Panc1 (cell line): ENCODE results near the gene RANGAP1. TPM values are rescaled to one million over a fixed set of nuclear protein-coding genes. Genes with fewer than 3 reads are reported as not detected.

Experiments
- ATAC-seq: fragments of 200-7000 bp; cut with Tn5 transposase; 2 replicates; pipeline ENCODE4 v1.9.1; 2020; ENCODE audit warnings: mild to moderate bottlenecking, moderate library complexity
- BruUV-seq: library from RNA; stranded (reverse); fragments of 400-500 nt; replicated peaks from 2 replicates; lab custom pipeline; 2021; lab: Mats Ljungman, UMichigan
- CTCF ChIA-PET: fragments of 300-600 bp; sonication (Branson Sonifier 250); formaldehyde crosslinking; loops from one replicate; lab custom pipeline; 2022; ENCODE audit warnings: antibody characterized with exemption; lab: Charles Lee
- POLR2A ChIA-PET: fragments of 300-600 bp; sonication (Branson Sonifier 250); formaldehyde crosslinking; loops from one replicate; lab custom pipeline; 2022; ENCODE audit warnings: antibody characterized with exemption; lab: Charles Lee
- DNase-seq: peaks from one replicate; pipeline ENCODE4 v3.0.0-alpha.2; 2010; ENCODE audit warnings: low read depth, low spot score
- H3K27ac ChIP-seq: 2 replicates; pipeline ENCODE4 v1.5.1; 2011; ENCODE audit warnings: mild to moderate bottlenecking, low read length, inconsistent platforms
- H3K27me3 ChIP-seq: fragments of 200-500 bp; sonication (Bioruptor generic); 2 replicates; pipeline ENCODE4 v1.6.0; 2014; ENCODE audit warnings: low read length, inconsistent platforms; ENCODE audit not compliant: control insufficient read depth, insufficient read depth
- H3K36me3 ChIP-seq: fragments of 200-500 bp; sonication (Bioruptor generic); 2 replicates; pipeline ENCODE4 v1.5.1; 2014; ENCODE audit warnings: inconsistent platforms, mild to moderate bottlenecking, low read length, moderate library complexity; ENCODE audit not compliant: control insufficient read depth, insufficient read depth
- H3K4me1 ChIP-seq: 2 replicates; pipeline ENCODE4 v1.5.1; 2011; ENCODE audit warnings: inconsistent platforms, mild to moderate bottlenecking, low read length, moderate library complexity; ENCODE audit not compliant: control insufficient read depth, insufficient read depth
- H3K4me3 ChIP-seq, 2 experiments: 2 replicates each; pipeline ENCODE4 v1.5.1; 2011 to 2012; ENCODE audit warnings: low read depth in 2 of 2, low read length in 2 of 2, mild to moderate bottlenecking in 2 of 2, inconsistent platforms in 1 of 2, moderate library complexity in 1 of 2
- H3K9me3 ChIP-seq: fragments of 200-500 bp; sonication (Bioruptor generic); 2 replicates; pipeline ENCODE4 v1.5.1; 2014; ENCODE audit warnings: low read depth, mild to moderate bottlenecking, inconsistent platforms, low read length, moderate library complexity; ENCODE audit not compliant: control insufficient read depth, insufficient read depth
- POLR2AphosphoS5 ChIP-seq: IDR thresholded peaks from 2 replicates; pipeline ENCODE4 v1.6.1; 2012; ENCODE audit warnings: mild to moderate bottlenecking, low read depth, low read length, moderate library complexity
- SIN3A ChIP-seq: IDR thresholded peaks from 2 replicates; pipeline ENCODE4 v1.6.1; 2012; ENCODE audit warnings: low read depth, mild to moderate bottlenecking, low read length, moderate library complexity, borderline replicate concordance; ENCODE audit not compliant: insufficient read depth
- TCF7L2 ChIP-seq: IDR thresholded peaks from 2 replicates; pipeline ENCODE4 v1.6.1; 2011; ENCODE audit warnings: mild to moderate bottlenecking, low read depth, low read length, inconsistent platforms
- in situ Hi-C: cut with HindIII; loops from 2 replicates; pipeline ENCODE4 v1.10.0; 2016; ENCODE audit warnings: low sequenced_read_pairs, low pct_unique_long_range_greater_than_20kb
- intact Hi-C: fragments of 100-400 bp; cut with micrococcal nuclease; formaldehyde crosslinking; loops from one replicate; pipeline ENCODE4 v1.10.0; 2022; ENCODE audit not compliant: unreplicated experiment
- total RNA-seq: library from RNA; stranded (reverse); gene quantifications from one replicate; pipeline ENCODE4 v1.2.1, GENCODE V29; 2021; ENCODE audit not compliant: unreplicated experiment
- TF ChIP-seq, protein P1 (sequence below), 2 experiments: IDR thresholded peaks; 2 replicates each; pipeline ENCODE4 v1.6.1; 2011 to 2012; ENCODE audit warnings: low read depth in 2 of 2, control low read depth in 1 of 2, low read length in 1 of 2, mild to moderate bottlenecking in 1 of 2, moderate library complexity in 1 of 2; ENCODE audit not compliant: insufficient read depth in 1 of 2
- TF ChIP-seq, protein P2 (sequence below): fragments of 450-650 bp; IDR thresholded peaks from 2 replicates; pipeline ENCODE4 v1.5.1; 2017; ENCODE audit warnings: mild to moderate bottlenecking

Gene RANGAP1
- total RNA-seq, 1 experiment from 2014 or later = 140 TPM

DNA sequence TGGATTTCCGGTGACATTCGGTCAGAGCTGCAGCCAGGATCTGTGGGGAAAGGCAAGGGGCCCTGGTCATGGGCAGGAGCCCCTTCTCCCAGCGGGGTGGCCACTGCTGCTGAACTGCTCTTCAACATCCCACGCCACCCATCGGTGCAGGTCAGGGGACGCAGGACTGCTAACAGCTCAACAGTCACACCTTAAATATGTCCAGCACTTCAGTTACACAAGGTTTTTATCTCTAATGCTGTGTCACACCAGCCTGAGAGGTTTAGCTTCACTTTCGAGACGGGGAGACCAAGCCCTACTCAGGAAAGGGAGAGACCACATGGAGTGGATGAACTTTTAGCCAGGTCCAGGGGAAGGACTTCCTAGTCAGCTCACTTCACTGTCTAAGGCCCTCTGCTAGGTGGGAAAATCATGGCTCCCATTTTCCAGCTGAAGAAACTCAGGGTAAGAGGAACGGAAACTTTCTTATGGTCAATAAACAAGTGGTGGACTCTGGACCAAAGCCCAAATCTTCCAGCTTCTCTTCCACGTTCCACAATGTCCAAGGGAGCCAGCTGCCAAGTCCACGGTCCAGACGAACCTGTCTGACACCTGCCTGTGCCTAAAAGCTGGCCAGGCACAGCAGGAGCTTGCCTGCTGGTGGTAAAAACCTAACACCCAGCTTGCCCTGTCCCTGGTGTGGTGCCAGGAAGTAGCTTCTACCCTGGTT is 24.3 kb downstream of the RANGAP1 start:
- H3K4me1 ChIP-seq = peaks cover 13% of the 10 kb centered on the region
- TF ChIP-seq POLR2AphosphoS5 (no peak), TCF7L2 (no peak), SIN3A (no peak)
- TF ChIP-seq, protein P1, sequence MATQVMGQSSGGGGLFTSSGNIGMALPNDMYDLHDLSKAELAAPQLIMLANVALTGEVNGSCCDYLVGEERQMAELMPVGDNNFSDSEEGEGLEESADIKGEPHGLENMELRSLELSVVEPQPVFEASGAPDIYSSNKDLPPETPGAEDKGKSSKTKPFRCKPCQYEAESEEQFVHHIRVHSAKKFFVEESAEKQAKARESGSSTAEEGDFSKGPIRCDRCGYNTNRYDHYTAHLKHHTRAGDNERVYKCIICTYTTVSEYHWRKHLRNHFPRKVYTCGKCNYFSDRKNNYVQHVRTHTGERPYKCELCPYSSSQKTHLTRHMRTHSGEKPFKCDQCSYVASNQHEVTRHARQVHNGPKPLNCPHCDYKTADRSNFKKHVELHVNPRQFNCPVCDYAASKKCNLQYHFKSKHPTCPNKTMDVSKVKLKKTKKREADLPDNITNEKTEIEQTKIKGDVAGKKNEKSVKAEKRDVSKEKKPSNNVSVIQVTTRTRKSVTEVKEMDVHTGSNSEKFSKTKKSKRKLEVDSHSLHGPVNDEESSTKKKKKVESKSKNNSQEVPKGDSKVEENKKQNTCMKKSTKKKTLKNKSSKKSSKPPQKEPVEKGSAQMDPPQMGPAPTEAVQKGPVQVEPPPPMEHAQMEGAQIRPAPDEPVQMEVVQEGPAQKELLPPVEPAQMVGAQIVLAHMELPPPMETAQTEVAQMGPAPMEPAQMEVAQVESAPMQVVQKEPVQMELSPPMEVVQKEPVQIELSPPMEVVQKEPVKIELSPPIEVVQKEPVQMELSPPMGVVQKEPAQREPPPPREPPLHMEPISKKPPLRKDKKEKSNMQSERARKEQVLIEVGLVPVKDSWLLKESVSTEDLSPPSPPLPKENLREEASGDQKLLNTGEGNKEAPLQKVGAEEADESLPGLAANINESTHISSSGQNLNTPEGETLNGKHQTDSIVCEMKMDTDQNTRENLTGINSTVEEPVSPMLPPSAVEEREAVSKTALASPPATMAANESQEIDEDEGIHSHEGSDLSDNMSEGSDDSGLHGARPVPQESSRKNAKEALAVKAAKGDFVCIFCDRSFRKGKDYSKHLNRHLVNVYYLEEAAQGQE (IDR thresholded peaks at IDR 0.05; ENCODE audit: insufficient read depth in 1 of 2, low read depth in 2 of 2, low read length in 1 of 2) = no peak
- TF ChIP-seq, protein P2, sequence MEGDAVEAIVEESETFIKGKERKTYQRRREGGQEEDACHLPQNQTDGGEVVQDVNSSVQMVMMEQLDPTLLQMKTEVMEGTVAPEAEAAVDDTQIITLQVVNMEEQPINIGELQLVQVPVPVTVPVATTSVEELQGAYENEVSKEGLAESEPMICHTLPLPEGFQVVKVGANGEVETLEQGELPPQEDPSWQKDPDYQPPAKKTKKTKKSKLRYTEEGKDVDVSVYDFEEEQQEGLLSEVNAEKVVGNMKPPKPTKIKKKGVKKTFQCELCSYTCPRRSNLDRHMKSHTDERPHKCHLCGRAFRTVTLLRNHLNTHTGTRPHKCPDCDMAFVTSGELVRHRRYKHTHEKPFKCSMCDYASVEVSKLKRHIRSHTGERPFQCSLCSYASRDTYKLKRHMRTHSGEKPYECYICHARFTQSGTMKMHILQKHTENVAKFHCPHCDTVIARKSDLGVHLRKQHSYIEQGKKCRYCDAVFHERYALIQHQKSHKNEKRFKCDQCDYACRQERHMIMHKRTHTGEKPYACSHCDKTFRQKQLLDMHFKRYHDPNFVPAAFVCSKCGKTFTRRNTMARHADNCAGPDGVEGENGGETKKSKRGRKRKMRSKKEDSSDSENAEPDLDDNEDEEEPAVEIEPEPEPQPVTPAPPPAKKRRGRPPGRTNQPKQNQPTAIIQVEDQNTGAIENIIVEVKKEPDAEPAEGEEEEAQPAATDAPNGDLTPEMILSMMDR = no peak
- intact Hi-C loops = no loop called here
- DNase-seq = no peak
- BruUV-seq = no TSS peak
- ATAC-seq = no peak
- no peaks in the 10 kb centered on the region for H3K27me3 ChIP-seq
- H3K4me3 ChIP-seq = no peak overlapping the region
- CTCF ChIA-PET = interaction anchor here (0.6 kb wide), 1 partner anchor 229 kb away, joined by 3 read pairs; no protein-coding TSS in a partner anchor
- H3K27ac ChIP-seq = 0 out of 2 replicates have a peak overlapping the region, but pooled peaks have one; percentile 7
- POLR2A ChIA-PET = no interaction called here
- in situ Hi-C loops = no loop called here
- H3K36me3 ChIP-seq = peaks cover 12% of the 10 kb centered on the region
- H3K9me3 ChIP-seq = no peaks in the 10 kb centered on the region

DNA sequence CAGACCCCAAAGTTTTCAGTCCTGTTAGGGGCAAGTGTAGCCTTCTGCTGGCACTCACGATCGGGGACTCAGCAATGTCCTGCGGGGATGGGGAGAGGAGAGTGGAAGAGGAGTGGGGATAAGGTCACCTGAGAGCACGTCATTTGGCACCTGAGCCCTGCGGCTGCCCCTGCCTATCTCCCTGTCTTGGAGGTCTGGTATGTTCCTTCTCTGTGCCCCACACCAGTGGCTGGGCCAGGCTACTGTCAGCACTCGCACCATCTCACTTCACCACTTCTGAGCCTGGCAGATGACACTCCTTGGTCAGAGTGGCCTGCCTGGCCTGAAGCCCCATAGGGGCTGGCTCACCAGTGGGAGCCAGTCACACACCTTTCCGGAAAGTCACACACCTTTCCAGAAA is 25.1 kb downstream of the RANGAP1 start:
- ChIA-PET POLR2A (no interaction called here), CTCF (no interaction called here)

More for the DNA sequence above, 25.1 kb downstream of the RANGAP1 start:
- Histone ChIP-seq H3K4me1 (peaks cover 21% of the 10 kb centered on the region), H3K4me3 (no peak overlapping the region), H3K36me3 (peaks cover 12% of the 10 kb centered on the region), H3K27ac (no peak overlapping the region), H3K9me3 (no peaks in the 10 kb centered on the region), H3K27me3 (no peaks in the 10 kb centered on the region)
- ATAC-seq = no peak
- in situ Hi-C loops (no loop called here), intact Hi-C loops (no loop called here)
- DNase-seq = no peak
- TF ChIP-seq POLR2AphosphoS5 = no peak
- no peak for TF ChIP-seq SIN3A
- TF ChIP-seq, protein P1 (IDR thresholded peaks at IDR 0.05; ENCODE audit: insufficient read depth in 1 of 2, low read depth in 2 of 2, low read length in 1 of 2) = no peak
- TF ChIP-seq, protein P2 = no peak
- no peak for TF ChIP-seq TCF7L2
- BruUV-seq = no TSS peak
